Measurements from ENCODE around the gene EFCAB7.

The EFCAB7 gene

DNA sequence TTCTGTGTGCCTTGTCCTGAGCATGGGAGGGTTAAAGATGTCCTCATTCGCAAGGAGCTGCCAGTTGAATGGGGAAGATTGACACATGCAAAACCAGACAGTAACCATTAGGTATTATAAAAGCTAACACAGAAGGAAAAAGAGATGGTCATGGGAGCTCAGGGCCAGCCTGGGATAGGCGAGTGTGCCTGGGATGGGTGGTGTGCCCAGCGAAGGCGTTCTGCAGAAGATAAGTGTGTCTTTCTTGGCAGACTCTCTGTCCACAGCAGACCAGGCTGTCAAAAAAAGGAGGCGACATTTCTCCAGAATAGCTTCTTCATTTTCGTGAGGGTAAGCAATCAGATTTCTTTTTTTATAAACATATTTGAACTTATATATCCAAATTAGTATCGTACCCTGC lies 84.0 kb downstream of the EFCAB7 start:
- no peak for DNase-seq (ENCODE audit: low read depth)

GRCh38 chr1:63611231-63611630 lies 87.9 kb downstream of the EFCAB7 start:
- DNase-seq (ENCODE audit: low read depth) = no peak

DNA sequence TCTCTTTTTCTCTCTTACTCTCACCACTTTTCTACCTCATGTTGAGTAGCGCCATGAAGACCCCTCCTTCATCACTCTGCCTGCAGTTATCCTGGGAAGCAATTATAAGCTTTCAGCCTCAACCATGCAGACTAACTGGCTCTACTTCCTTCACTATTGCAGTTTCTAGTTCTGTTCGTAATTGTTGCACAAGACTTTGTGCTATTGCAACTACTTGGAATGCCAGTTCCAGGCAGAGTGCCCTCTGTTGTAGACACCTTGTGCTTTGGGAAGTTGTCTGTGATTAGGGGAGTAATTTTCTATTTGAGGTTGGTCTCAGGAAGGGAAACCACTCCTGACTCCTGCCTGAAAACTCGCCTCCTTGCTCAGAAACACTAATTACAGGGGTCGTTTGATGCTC lies 89.2 kb downstream of the EFCAB7 start:
- DNase-seq (ENCODE audit: low read depth) = no peak

- DNase-seq (ENCODE audit: low read depth) = no peak
These were observed 89.6 kb downstream of the EFCAB7 start for GRCh38 chr1:63612971-63613370.

DNA sequence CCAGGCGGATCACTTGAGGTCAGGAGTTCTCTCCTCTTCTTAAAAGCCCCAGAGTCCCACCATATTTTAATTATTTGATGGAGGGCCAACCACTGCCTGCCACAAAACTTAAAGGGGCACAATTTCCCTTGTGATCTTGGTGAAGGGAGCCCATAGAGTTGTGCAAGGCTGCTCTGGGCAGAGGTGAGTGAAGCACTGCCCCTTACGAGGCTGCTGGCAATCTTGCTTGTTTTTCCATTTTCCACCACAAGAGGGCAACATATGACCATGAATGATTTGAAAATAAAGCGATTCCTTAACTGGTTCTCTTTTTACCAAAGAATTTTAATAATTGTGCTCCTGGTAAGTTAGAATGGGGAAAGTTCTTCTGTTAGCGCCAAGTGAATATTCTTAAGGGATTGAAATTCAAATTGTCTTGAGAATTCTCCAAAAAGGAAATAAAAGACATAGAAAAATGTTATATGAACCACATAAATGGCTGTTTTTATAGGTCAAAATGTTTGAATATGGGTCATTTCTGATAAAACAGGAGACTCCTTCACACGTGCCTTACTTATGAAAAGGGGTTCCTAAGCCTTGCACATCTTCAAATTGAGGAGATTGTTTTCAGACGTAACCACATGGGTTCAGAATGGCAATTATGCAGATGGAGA lies 92.6 kb downstream of the EFCAB7 start:
- peak; percentile 49 for DNase-seq (ENCODE audit: low read depth)

GRCh38 chr1:63617450-63617849 lies 94.1 kb downstream of the EFCAB7 start:
- no peak for DNase-seq (ENCODE audit: low read depth)

- DNase-seq (ENCODE audit: low read depth) = no peak
These were observed 94.7 kb downstream of the EFCAB7 start for GRCh38 chr1:63618011-63618410.

- no peak for DNase-seq (ENCODE audit: low read depth)
These were observed 96.2 kb downstream of the EFCAB7 start for GRCh38 chr1:63619558-63619957.

DNA sequence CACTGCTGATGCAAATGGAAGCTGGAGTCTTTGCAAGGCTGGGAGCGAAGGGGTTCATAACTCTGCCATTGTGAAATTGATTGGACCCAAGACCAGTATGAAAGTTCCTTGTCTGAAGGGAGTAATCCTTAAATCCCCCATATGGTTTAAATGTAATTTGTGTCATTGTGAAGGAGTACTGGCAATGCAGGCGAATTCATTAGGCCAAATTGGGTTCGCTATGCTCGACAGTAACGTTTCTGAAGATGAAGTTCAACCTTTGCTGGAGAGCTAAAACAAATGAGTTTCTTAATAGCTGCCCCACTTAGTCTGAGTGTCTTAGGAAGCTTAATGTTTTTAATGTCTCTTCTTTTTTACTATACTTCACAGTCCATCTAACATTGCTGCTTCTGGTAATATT lies 97.3 kb downstream of the EFCAB7 start:
- DNase-seq (ENCODE audit: low read depth) = no peak

GRCh38 chr1:63621075-63621474 lies 97.8 kb downstream of the EFCAB7 start:
- DNase-seq (ENCODE audit: low read depth) = no peak

DNA sequence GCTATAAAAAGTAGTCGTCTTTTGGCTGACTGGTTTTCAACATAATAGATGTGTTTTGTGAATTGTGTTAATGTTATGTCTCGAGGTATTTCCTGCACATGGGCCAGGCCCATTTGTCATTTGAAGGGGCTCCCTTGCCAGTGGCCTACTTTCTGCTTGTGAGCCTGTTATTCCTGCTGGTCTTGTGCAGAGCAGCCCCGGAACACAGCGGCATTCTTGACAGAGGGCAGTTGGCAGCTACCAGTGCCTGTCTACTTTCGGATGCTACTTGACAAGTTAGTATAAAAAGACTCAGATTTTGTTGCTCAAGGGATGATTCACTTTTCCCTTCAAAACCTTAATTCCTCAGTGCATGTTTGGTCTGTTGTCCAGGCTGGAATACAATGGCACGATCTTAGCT lies 98.4 kb downstream of the EFCAB7 start:
- DNase-seq (ENCODE audit: low read depth) = no peak

Data from HS-5 (cell line).